Esophagus muscularis mucosa (tissue), 4 donors: ENCODE measurements around the gene GMCL1. TPM values are rescaled to one million over a fixed set of nuclear protein-coding genes. Genes with fewer than 3 reads are reported as not detected.

Experiments used
- DNase-seq: peaks from one replicate; pipeline ENCODE4 v3.0.0-alpha.2; 2017; ENCODE audit errors: extremely low spot score
- H3K27ac ChIP-seq, 4 donors: fragments of 200-600 bp; sonication (generic); replicated peaks in 1 of 4; 1 replicate in 3 of 4; 2 replicates in 1 of 4; pipeline ENCODE4 v1.5.1; 2016 to 2019; ENCODE audit warnings: mild to moderate bottlenecking in 1 of 4
- H3K27me3 ChIP-seq, 4 donors: fragments of 200-600 bp; sonication (generic); one replicate each; pipeline versions ENCODE4 v1.5.1 to v1.6.0; 2016 to 2019
- H3K36me3 ChIP-seq, 4 donors: fragments of 200-600 bp; sonication (generic); one replicate each; pipeline ENCODE4 v1.5.1; 2016 to 2019
- H3K4me1 ChIP-seq, 4 donors: fragments of 200-600 bp; sonication (generic); one replicate each; pipeline ENCODE4 v1.5.1; 2016 to 2019
- H3K4me3 ChIP-seq, 4 donors: fragments of 200-600 bp; sonication (generic); 1 replicate in 2 of 4; 2 replicates in 2 of 4; pipeline ENCODE4 v1.5.1; 2016 to 2019; ENCODE audit warnings: mild to moderate bottlenecking in 4 of 4, moderate library complexity in 1 of 4
- H3K9me3 ChIP-seq, 4 donors: fragments of 200-600 bp; sonication (generic); 1 replicate in 3 of 4; 2 replicates in 1 of 4; pipeline ENCODE4 v1.5.1; 2016 to 2019
- CTCF ChIP-seq, 3 experiments: fragments of 200-600 bp in 2 of 3; fragments of 450-650 bp in 1 of 3; sonication (generic) in 2 of 3; IDR thresholded peaks; one replicate each; pipeline ENCODE4 v1.5.1; 2017 to 2019; ENCODE audit warnings: antibody characterized with exemption in 3 of 3, mild to moderate bottlenecking in 2 of 3, moderate library complexity in 1 of 3
- EP300 ChIP-seq: sonication (generic); formaldehyde crosslinking; IDR thresholded peaks from one replicate; pipeline ENCODE4 v1.6.1; 2017; ENCODE audit warnings: antibody characterized with exemption
- POLR2A ChIP-seq: fragments of 450-650 bp; IDR thresholded peaks from one replicate; pipeline ENCODE4 v1.6.1; 2017; ENCODE audit warnings: antibody characterized with exemption, moderate library complexity, mild to moderate bottlenecking, low read depth
- POLR2AphosphoS5 ChIP-seq, 2 donors: sonication (generic); formaldehyde crosslinking; IDR thresholded peaks; one replicate each; pipeline ENCODE4 v1.6.1; 2017; ENCODE audit warnings: antibody characterized with exemption in 2 of 2
- WGBS: methylation state at CpG from one replicate; pipeline ENCODE4 v1.1.5; 2018; 5-methylcytosine and 5-hydroxymethylcytosine counted together
- intact Hi-C: fragments of 100-400 bp; cut with DNase I; formaldehyde crosslinking; loops from one replicate; pipeline ENCODE4 v1.15.1; 2023
- total RNA-seq, 4 donors: library from RNA; depleted of rRNA; stranded (reverse); fragments of >200 nt; gene quantifications; one replicate each; pipeline versions ENCODE4 v1.1.0 to v1.2.1, GENCODE V29; 2016

GMCL1 gene
- 10 to 100 TPM in 2 of 4 donors, 1 to 10 TPM in 2; 9.5 to 13.7 (median 10.3) TPM for total RNA-seq

GRCh38 chr2:69829256-69830044 is at the start of gene GMCL1:
Gene GMCL1, plus strand, starts transcription at chr2:69829660. Its CDS starts 233 bp downstream, at chr2:69829893.
- peak; percentile 99 for DNase-seq
- WGBS = 0% methylated on average over 1 of the region's 74 CpGs
- Histone ChIP-seq H3K4me3 (peak within 1 kb of the TSS; percentile 66 to 99 (median 96)), H3K27me3 (no peaks in the 10 kb centered on the region), H3K9me3 (no peaks in the 10 kb centered on the region), H3K36me3 (peaks cover 0 to 3% (median 0%) of the 10 kb centered on the region in 4 donors), H3K4me1 (peaks cover 22 to 43% (median 33%) of the 10 kb centered on the region in 4 donors), H3K27ac (peak within 1 kb of the TSS; percentile 86 to 97 (median 94))
- peak; percentile 63 for TF ChIP-seq POLR2A
- peak in 2 of 3 experiments; percentile 22 to 36 for TF ChIP-seq CTCF (IDR thresholded peaks at IDR 0.05)
- peak; percentile 95 to 100 for TF ChIP-seq POLR2AphosphoS5 (IDR thresholded peaks at IDR 0.05)
- no peak for TF ChIP-seq EP300
- intact Hi-C loops = no loop called here

- 70% methylated on average over 5 of the region's 5 CpGs for WGBS
- TF ChIP-seq POLR2A (no peak), CTCF (IDR thresholded peaks at IDR 0.05) (no peak), EP300 (no peak), POLR2AphosphoS5 (IDR thresholded peaks at IDR 0.05) (no peak)
- Histone ChIP-seq H3K4me1 (peaks cover 0 to 1% (median 0%) of the 10 kb centered on the region in 4 donors), H3K27me3 (no peaks in the 10 kb centered on the region), H3K4me3 (no peak overlapping the region), H3K27ac (no peak overlapping the region), H3K9me3 (no peaks in the 10 kb centered on the region), H3K36me3 (peaks cover 0 to 5% (median 4%) of the 10 kb centered on the region in 4 donors)
- intact Hi-C loops = no loop called here
- DNase-seq = peak; percentile 26
These were observed 48.5 kb upstream of the GMCL1 start for GRCh38 chr2:69780921-69781320.

GRCh38 chr2:69781321-69782248 is 47.9 kb upstream of the GMCL1 start:
- Histone ChIP-seq H3K27ac (no peak overlapping the region), H3K9me3 (no peaks in the 10 kb centered on the region), H3K4me3 (no peak overlapping the region), H3K36me3 (peaks cover 0 to 7% (median 4%) of the 10 kb centered on the region in 4 donors), H3K4me1 (no peaks in the 10 kb centered on the region), H3K27me3 (no peaks in the 10 kb centered on the region)
- peak; percentile 37 for DNase-seq
- TF ChIP-seq POLR2A (no peak), POLR2AphosphoS5 (IDR thresholded peaks at IDR 0.05) (peak in 1 of 2 donors; percentile 44)
- intact Hi-C loops = no loop called here
- 65% methylated on average over 5 of the region's 5 CpGs for WGBS

- no peak overlapping the region for H3K27ac ChIP-seq
- TF ChIP-seq EP300 (no peak), POLR2AphosphoS5 (IDR thresholded peaks at IDR 0.05) (no peak), CTCF (IDR thresholded peaks at IDR 0.05) (no peak), POLR2A (no peak)
- H3K36me3 ChIP-seq = peaks cover 4 to 17% (median 7%) of the 10 kb centered on the region in 4 donors
- DNase-seq = peak; percentile 26
- peaks cover 0 to 4% (median 4%) of the 10 kb centered on the region in 4 donors for H3K4me1 ChIP-seq
- 95% methylated on average over 5 of the region's 5 CpGs for WGBS
- no peaks in the 10 kb centered on the region for H3K27me3 ChIP-seq
- no peaks in the 10 kb centered on the region for H3K9me3 ChIP-seq
- intact Hi-C loops = no loop called here
- H3K4me3 ChIP-seq = no peak overlapping the region
These were observed 45.2 kb upstream of the GMCL1 start for GRCh38 chr2:69784228-69784627.
